Measurements from ENCODE around the gene GFPT2.

GFPT2 gene

DNA sequence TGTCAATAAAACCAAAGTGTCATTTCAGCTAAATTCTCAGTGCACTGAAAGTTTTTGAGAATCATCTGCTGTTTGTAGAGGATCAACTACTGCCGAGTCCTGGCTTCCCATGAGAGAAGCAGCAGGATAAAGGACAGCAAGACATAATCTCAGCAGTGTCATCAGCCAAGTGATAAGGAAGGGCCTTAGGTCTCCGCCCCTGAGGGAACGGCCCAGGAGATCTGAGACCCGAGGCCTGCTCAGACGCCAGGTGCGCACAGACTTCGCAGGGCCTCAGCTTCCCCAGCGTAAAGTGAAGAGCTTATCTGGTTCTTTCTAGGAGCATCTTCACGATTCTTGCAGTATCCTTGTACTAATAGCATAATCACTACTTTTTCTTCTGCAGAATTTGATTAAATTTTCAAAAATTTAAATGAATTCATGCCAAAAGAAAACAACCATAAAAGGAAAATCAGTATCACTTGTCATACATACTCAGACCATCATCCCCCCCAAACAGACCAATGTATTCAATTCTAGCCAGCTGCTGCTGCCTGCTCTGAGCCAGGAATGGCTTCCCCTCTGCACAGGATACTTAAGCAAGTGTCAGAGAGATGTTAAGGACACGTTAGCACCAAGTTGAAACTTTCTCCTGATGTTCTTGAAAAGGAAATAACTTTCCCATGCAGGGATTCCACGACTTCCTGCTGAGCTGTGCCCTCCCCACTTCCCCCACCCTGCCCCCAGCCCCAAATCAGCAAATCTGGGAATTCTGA, 2.2 kb downstream of the GFPT2 start:
- DNase-seq (ENCODE audit: low read depth), result no peak

DNA sequence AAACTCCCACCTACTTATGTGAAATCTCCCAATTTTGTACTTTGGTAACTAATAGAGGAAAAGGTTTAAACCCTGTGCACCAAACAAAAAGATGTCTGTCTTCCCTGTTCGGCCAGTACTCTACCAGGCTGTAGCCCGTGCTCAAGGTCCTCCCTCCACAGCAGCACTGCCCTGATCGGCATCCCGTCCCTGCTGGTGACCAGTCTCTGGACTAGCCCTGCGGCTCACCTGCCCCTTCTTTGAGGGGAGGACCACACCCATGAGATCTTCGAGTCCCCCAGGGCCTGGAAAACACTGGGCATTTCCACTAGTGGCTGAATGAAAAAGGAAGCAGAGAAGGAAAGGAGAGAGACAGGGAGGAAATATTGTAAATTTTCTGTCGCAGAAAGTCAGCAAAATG, 2.8 kb downstream of the GFPT2 start:
- no peak for DNase-seq (ENCODE audit: low read depth)

DNA sequence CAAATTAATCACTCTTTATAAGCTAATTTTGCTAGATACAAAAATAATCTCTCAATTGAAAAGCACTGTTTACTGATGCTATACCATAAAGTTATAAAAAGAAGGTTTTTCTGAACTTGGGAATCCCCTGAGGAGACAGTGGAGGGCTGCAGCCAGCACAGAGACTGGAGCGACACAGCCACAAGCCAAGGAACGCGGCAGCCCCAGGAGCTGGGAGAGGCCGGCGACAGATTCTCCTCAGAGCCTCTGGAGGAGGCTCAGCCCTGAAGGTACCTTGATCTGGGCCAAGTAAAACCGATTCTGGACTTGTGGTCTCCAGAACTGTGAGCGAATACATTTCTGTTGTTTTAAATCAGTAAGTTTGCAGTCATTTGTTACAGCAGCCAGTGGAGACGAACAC, 3.7 kb downstream of the GFPT2 start:
- DNase-seq (ENCODE audit: low read depth), result no peak

- no peak for DNase-seq (ENCODE audit: low read depth)
Observed at GRCh38 chr5:180348336-180348735, 4.8 kb downstream of the GFPT2 start.

GRCh38 chr5:180347702-180348101, 5.4 kb downstream of the GFPT2 start:
- no peak for DNase-seq (ENCODE audit: low read depth)

- DNase-seq (ENCODE audit: low read depth), result no peak
Observed at GRCh38 chr5:180346358-180346757, 6.8 kb downstream of the GFPT2 start.

DNA sequence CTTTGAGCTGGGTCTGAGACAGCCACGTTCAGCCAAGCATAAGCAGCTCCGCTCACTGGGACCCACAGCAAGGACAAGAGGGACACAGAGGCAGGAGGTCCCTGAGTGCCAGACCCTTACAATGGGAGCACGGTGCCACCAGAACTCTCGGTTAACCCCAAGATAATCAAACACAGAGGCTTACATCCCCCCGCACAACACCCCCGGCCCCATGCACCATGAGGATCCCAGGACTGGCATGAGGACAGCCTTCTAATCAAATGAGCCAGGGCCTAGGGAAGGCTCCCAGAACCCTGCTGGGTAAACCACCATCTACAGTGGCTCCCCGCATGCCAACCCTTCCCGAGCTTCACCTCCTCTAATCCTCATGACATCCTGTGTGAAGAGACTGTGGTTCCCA, 7.4 kb downstream of the GFPT2 start:
- DNase-seq (ENCODE audit: low read depth), result no peak

- no peak for DNase-seq (ENCODE audit: low read depth)
Observed at GRCh38 chr5:180345186-180345585, 8.0 kb downstream of the GFPT2 start.

DNA sequence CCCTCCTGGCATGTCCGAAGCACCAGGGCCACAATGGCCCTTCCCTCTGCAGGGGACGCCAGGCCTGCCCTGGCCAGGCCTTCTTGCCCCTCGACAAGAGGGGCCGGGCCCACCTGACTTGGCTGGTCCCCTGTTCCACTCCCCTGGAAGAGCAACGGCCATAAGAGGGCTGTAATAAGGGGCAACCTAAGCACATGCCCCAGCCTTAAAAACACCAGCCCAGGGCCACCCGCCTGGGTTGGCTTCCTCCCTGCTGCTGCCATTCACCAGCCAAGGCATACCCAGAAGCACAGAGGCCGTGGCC, 8.5 kb downstream of the GFPT2 start:
- no peak for DNase-seq (ENCODE audit: low read depth)

DNA sequence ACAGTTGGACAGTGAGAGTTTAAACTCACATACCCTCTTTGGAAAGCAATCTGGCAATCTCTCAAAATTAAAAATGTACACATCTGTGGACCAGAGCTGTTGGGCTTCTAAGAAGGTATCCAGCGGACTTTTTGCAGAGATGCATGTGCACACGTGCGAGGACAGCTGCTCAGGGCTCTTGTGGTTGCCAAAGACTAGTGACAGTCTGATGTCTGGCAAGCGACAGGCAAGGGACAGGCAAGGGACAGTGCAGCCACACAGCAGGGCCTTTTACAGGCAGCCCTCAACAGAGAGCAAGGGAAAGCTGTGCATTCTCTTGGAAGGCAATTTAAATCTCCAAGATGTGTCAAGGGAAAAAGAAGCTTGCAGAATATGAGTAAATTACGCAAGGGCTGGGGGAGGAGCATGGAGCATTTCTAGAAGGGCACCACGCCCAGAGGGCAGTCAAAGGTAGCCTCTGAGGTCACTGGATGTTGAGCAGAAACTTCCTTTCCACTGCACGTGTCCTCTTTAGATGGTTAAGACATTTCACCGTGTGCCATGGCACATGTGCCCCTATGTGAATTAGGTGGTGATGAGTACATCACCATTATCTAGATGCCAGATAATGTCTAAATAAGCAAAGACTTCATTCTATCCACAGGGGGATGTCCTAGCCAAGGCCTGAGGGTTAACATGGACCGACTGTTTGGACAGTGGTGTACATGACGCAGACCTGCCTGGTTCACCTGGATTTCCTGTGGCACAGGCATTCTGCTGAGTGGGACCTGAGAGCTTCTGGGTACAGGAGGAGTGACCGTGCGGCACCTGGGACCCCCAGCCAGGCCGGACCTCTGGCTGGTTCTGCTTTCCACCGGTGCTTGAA, 9.1 kb downstream of the GFPT2 start:
- no peak for DNase-seq (ENCODE audit: low read depth)

DNA sequence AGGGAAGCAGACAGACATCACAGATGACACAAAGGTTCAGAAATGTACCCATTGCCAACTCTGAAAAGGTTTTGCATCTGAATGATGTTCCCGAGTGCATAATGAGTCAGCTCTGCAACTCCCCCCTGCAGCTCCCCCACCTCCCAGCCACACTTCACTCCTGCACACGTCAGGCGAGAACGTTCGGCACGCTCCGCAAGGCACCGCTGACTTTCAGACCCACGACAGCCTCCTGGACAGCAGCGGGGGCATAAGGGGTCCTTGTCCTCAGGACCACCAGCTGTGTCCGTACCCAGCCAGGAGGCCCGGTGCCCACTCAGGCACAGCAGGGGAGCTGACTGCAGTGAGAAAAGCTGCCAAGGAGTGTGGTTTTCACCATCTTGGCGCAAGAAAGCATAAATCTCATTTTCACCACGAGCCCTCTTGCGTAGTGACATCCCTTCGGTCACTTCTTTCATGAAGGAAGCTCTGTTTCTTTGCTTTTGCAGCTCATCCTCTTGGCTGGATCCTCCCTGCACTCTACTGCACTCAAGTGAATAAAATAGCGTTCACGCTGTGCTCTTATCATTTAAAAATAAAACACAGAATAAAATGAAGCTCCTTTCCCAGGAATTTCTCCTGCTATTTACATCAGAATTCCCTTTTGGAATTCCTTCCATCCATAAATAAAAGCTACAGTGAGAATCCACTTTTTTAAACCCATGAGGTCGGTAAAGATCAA, 9.9 kb downstream of the GFPT2 start:
- no peak for DNase-seq (ENCODE audit: low read depth)

- DNase-seq (ENCODE audit: low read depth), result no peak
Observed at GRCh38 chr5:180341595-180341994, 11.5 kb downstream of the GFPT2 start.

GRCh38 chr5:180340856-180341255, 12.3 kb downstream of the GFPT2 start:
- no peak for DNase-seq (ENCODE audit: low read depth)

DNA sequence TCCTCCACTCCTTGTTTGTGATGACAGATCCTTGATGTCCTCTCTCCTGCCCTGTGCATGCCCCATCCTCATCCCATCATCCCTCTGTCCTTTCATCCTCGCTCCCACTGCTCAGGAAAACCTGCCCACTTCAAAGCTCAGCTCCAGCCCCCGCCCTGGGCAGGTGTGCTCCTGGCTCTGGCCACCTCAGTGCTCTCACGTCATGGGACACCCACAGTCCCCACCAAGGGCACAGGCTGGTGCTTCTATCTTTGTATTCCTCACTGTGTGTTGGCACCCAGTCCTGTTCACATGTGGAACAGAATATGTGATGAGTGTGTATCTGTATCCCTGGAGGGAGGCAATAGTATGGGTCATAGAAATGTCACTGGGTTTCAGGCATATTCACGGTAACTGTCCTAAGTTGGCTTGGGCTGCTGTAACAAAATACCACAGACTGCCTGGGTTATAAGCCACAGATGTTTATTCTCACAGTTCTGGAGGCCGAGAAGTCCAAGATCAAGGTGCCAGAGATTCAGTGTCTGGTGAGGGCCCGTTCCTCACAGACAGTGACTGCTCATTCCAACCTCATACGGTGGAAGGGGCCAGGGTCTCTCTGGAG, 13.5 kb downstream of the GFPT2 start:
- no peak for DNase-seq (ENCODE audit: low read depth)

DNA sequence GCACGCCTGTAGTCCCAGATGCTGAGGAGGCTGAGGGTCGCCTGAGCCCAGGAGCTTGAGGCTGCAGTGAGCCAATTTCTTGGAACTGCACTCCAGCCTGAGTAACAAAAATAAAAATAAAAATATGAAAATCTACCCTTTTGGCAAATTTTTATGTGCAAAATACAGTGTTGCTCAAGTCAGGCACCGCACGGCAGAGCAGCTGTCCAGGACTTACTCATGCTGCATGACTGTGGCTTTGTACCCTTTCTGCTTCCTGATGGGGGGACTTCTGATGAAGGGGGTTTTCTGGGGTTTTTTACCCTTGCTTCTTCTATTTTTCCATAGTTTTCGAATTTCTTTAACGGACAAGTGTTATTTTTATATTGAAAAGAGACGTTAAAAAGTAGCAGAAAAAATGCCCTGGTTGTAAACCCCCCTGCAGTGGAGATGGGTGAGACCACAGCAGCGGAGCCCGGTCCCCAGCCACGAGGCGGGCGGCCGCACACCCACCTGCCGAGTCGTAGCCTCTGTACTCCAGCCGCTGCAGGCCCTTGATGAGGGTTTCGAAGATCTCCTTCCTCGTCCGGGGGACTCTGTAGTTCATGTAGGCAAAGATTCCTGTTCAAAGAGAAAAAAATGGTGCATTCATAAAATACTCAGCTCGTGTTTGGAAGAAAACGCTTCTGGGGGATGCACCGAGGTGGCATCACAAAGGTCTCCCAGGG, 15.0 kb downstream of the GFPT2 start:
- no peak for DNase-seq (ENCODE audit: low read depth)

GRCh38 chr5:180336234-180337020, 16.7 kb downstream of the GFPT2 start:
- DNase-seq (ENCODE audit: low read depth), result no peak

GRCh38 chr5:180335614-180336233, 17.4 kb downstream of the GFPT2 start:
- DNase-seq (ENCODE audit: low read depth), result no peak

DNA sequence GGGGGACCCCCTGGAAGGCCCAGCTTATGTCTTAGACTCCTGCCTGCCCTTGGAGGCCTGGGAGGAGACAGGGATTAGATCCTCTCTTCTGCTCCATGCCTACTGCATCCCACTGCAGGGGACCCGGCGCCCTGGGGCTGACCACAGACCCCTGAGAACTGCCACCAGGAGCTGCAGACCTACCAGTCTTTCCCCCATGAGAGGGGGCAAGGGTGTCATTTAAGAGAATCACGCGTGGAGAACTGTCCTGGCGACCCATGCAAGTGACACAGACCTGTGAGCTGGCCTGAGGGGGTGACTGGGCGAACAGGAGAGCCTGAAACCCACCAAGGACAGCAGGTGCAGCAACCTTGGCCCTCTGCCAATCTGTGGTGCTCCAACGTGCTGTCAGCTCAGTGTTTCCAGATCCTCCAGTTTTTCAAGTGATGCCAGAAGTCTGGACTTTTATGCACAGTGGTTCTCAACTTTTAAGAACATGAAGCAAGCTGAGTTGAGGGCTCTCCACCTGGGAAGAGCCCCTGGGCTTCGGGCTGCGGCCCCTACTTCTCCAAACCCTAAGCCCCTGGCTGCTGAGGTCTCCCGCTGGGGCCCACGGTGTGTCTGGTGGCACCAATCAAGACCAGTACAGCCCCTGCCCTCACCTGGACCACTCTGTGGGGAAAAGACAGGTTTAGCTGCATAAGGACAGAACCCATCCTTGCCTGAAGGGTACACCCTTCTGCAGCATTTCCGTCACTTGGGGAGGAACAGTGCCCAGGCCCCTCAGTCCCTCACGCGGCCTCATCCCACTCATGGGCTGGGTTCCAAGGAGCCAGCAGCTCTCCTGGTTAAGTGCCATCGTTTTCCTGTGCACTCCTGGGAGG, 18.2 kb downstream of the GFPT2 start:
- DNase-seq (ENCODE audit: low read depth), result no peak

DNA sequence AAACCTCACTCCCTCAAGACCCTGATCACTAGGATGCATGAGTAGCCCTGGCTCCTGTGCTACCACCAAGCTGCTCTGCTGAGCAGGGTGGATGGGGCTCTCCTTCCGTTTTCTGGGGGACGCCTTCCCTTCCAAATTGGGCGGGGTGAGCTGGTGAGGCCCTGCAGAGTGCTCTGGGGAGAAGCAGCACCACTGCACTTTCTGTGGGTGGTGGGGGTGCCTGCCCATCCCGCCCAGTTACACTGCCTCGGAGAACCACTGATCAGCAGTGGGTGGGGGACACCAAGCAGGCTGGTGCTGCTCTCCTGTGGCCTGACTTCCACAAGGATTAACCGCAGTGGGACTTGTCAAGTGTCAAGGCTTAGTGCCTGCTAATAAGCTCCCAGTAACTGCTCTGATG, 19.0 kb downstream of the GFPT2 start:
- DNase-seq (ENCODE audit: low read depth), result no peak

GRCh38 chr5:180333661-180334060, 19.5 kb downstream of the GFPT2 start:
- DNase-seq (ENCODE audit: low read depth), result no peak
